Caco-2 (cell line): ENCODE measurements around the gene ALKAL2. TPM values are rescaled to one million over a fixed set of nuclear protein-coding genes. Genes with fewer than 3 reads are reported as not detected.

ENCODE experiments used
- BruUV-seq: library from RNA; stranded (reverse); fragments of 400-500 nt; replicated peaks from 2 replicates; lab custom pipeline; 2021; lab: Mats Ljungman, UMichigan
- CTCF ChIA-PET: fragments of 300-600 bp; sonication (Branson Sonifier 250); formaldehyde crosslinking; loops from one replicate; lab custom pipeline; 2022; ENCODE audit warnings: antibody characterized with exemption; lab: Charles Lee
- POLR2A ChIA-PET: fragments of 300-600 bp; sonication (Branson Sonifier 250); formaldehyde crosslinking; loops from one replicate; lab custom pipeline; 2022; ENCODE audit warnings: antibody characterized with exemption; lab: Charles Lee
- DNase-seq, 2 experiments: peaks; one replicate each; pipeline versions ENCODE4 v3.0.0 to v3.0.0-alpha.2; 2020 to 2022
- H3K27me3 ChIP-seq: replicated peaks from 2 replicates; pipeline ENCODE4 v1.6.0; 2011; ENCODE audit warnings: low read length; ENCODE audit not compliant: control insufficient read depth, insufficient read depth
- H3K36me3 ChIP-seq: 2 replicates; pipeline ENCODE4 v1.5.1; 2011; ENCODE audit warnings: low read length; ENCODE audit not compliant: control insufficient read depth, insufficient read depth
- H3K4me1 ChIP-seq: fragments of 250-450 bp; sonication (Bioruptor Pico); 2 replicates; pipeline ENCODE4 v1.5.1; 2020; ENCODE audit warnings: mild to moderate bottlenecking
- H3K4me3 ChIP-seq: 2 replicates; pipeline ENCODE4 v1.5.1; 2011; ENCODE audit warnings: low read depth, mild to moderate bottlenecking, control low read depth, low read length
- H3K9me3 ChIP-seq: fragments of 250-450 bp; sonication (Bioruptor Pico); 2 replicates; pipeline ENCODE4 v1.5.1; 2020; ENCODE audit warnings: mild to moderate bottlenecking, moderate library complexity
- H3K27ac Mint-ChIP-seq: one replicate; pipeline ENCODE4 v1.8.0; 2022; ENCODE audit warnings: mixed read lengths; ENCODE audit not compliant: unreplicated experiment
- H3K27me3 Mint-ChIP-seq: one replicate; pipeline ENCODE4 v1.8.0; 2022; ENCODE audit warnings: mixed read lengths; ENCODE audit not compliant: insufficient read depth, unreplicated experiment
- H3K36me3 Mint-ChIP-seq: one replicate; pipeline ENCODE4 v1.8.0; 2022; ENCODE audit warnings: mild to moderate bottlenecking, mixed read lengths; ENCODE audit not compliant: insufficient read depth, unreplicated experiment
- H3K4me1 Mint-ChIP-seq: one replicate; pipeline ENCODE4 v1.8.0; 2022; ENCODE audit warnings: low read depth, mixed read lengths; ENCODE audit not compliant: unreplicated experiment
- H3K4me3 Mint-ChIP-seq: one replicate; pipeline ENCODE4 v1.8.0; 2022; ENCODE audit warnings: mild to moderate bottlenecking, moderate library complexity, mixed read lengths; ENCODE audit not compliant: unreplicated experiment
- H3K9me3 Mint-ChIP-seq: one replicate; pipeline ENCODE4 v1.8.0; 2022; ENCODE audit warnings: mixed read lengths; ENCODE audit not compliant: unreplicated experiment
- intact Hi-C: fragments of 100-400 bp; cut with micrococcal nuclease; formaldehyde crosslinking; loops from one replicate; pipeline ENCODE4 v1.10.0; 2022; ENCODE audit not compliant: unreplicated experiment
- total RNA-seq: library from RNA; stranded (reverse); gene quantifications from 2 replicates; pipeline ENCODE4 v1.2.3, GENCODE V29; 2022
- TF ChIP-seq, protein P1 (sequence below), 2 experiments: fragments of 200-600 bp in 1 of 2; IDR thresholded peaks; 1 replicate in 1 of 2; 2 replicates in 1 of 2; pipeline versions ENCODE4 v1.5.1 to v1.8.0; 2011 to 2022; ENCODE audit warnings: antibody characterized with exemption in 1 of 2, control low read depth in 1 of 2, inconsistent platforms in 1 of 2, low read depth in 1 of 2, low read length in 1 of 2, mild to moderate bottlenecking in 1 of 2, moderate library complexity in 1 of 2; ENCODE audit not compliant: insufficient read depth in 1 of 2, severe bottlenecking in 1 of 2, unreplicated experiment in 1 of 2

ALKAL2 gene
- total RNA-seq, 1 experiment from 2014 or later: not detected

DNA sequence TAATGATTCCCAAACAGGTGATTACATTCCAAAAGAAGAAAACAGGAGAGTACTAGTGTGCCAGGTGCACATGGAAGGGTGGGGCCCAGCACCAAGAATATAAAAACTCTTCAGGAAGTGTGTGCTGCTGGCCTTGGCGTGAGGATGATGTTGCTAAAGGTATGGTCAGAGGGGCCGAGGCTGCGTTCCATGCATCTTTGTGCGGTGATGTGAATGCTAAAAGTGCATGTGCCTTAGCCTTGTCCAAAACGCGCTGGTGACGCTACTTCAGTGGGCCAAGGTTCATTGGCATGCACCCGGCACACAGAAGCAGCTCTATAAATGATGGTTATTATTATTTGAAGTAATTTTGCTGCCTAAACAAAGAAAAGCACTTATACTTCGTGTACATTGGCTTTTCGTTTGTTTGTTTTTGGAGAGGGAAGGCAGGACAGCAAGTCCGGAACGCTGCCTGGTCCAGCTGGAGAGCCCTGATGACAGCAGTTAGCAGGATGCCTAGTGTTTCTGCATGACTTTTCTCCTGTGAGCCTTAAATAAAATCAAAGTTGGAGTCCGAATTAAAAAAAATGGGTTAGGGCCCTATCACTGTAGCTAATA, 2.9 kb downstream of the ALKAL2 start:
- Histone ChIP-seq H3K27me3 (no peaks in the 10 kb centered on the region; the same call in 1 of the 2 replicates), H3K4me1 (peaks cover 4% of the 10 kb centered on the region; the same call in 1 of the 2 replicates), H3K36me3 (no peaks in the 10 kb centered on the region), H3K9me3 (no peaks in the 10 kb centered on the region), H3K4me3 (no peak overlapping the region)
- intact Hi-C loops: no loop called here
- ChIA-PET POLR2A (no interaction called here), CTCF (interaction anchor here (0.6 kb wide), 1 partner anchor 47 kb away, joined by 3 read pairs; no protein-coding TSS in a partner anchor)
- peaks cover 8% of the 10 kb centered on the region for H3K27me3 Mint-ChIP-seq
- H3K9me3 Mint-ChIP-seq: no peaks in the 10 kb centered on the region
- BruUV-seq: no TSS peak
- H3K27ac Mint-ChIP-seq: no peak overlapping the region
- H3K4me1 Mint-ChIP-seq: no peaks in the 10 kb centered on the region
- no peak overlapping the region for H3K4me3 Mint-ChIP-seq
- peaks cover 16% of the 10 kb centered on the region for H3K36me3 Mint-ChIP-seq
- TF ChIP-seq, protein P1, sequence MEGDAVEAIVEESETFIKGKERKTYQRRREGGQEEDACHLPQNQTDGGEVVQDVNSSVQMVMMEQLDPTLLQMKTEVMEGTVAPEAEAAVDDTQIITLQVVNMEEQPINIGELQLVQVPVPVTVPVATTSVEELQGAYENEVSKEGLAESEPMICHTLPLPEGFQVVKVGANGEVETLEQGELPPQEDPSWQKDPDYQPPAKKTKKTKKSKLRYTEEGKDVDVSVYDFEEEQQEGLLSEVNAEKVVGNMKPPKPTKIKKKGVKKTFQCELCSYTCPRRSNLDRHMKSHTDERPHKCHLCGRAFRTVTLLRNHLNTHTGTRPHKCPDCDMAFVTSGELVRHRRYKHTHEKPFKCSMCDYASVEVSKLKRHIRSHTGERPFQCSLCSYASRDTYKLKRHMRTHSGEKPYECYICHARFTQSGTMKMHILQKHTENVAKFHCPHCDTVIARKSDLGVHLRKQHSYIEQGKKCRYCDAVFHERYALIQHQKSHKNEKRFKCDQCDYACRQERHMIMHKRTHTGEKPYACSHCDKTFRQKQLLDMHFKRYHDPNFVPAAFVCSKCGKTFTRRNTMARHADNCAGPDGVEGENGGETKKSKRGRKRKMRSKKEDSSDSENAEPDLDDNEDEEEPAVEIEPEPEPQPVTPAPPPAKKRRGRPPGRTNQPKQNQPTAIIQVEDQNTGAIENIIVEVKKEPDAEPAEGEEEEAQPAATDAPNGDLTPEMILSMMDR (IDR thresholded peaks at IDR 0.05; ENCODE audit: insufficient read depth in 1 of 2, low read depth in 1 of 2, low read length in 1 of 2, severe bottlenecking in 1 of 2, unreplicated experiment in 1 of 2): no peak
- DNase-seq: no peak

GRCh38 chr2:283996-284794, 3.7 kb downstream of the ALKAL2 start:
- POLR2A ChIA-PET: interaction anchor here (0.5 kb wide), 1 partner anchor 20 kb away, joined by 3 read pairs; no protein-coding TSS in a partner anchor
- H3K27me3 Mint-ChIP-seq: peaks cover 7% of the 10 kb centered on the region
- TF ChIP-seq, protein P1 (IDR thresholded peaks at IDR 0.05; ENCODE audit: insufficient read depth in 1 of 2, low read depth in 1 of 2, low read length in 1 of 2, severe bottlenecking in 1 of 2, unreplicated experiment in 1 of 2): no peak
- CTCF ChIA-PET: interaction anchor here (0.6 kb wide), 1 partner anchor 364 kb away, joined by 3 read pairs; no protein-coding TSS in a partner anchor
- Histone ChIP-seq H3K4me1 (peaks cover 2% of the 10 kb centered on the region; the same call in 1 of the 2 replicates), H3K36me3 (no peaks in the 10 kb centered on the region), H3K27me3 (no peaks in the 10 kb centered on the region), H3K4me3 (no peak overlapping the region), H3K9me3 (no peaks in the 10 kb centered on the region)
- H3K9me3 Mint-ChIP-seq: no peaks in the 10 kb centered on the region
- H3K36me3 Mint-ChIP-seq: peaks cover 24% of the 10 kb centered on the region
- H3K4me3 Mint-ChIP-seq: no peak overlapping the region
- DNase-seq: no peak
- intact Hi-C loops: no loop called here
- H3K27ac Mint-ChIP-seq: no peak overlapping the region
- no TSS peak for BruUV-seq
- H3K4me1 Mint-ChIP-seq: no peaks in the 10 kb centered on the region

GRCh38 chr2:282371-283263, 5.3 kb downstream of the ALKAL2 start:
- BruUV-seq: no TSS peak
- POLR2A ChIA-PET: no interaction called here
- intact Hi-C loops: no loop called here

More at GRCh38 chr2:282371-283263, 5.3 kb downstream of the ALKAL2 start:
- TF ChIP-seq, protein P1 (IDR thresholded peaks at IDR 0.05; ENCODE audit: insufficient read depth in 1 of 2, low read depth in 1 of 2, low read length in 1 of 2, severe bottlenecking in 1 of 2, unreplicated experiment in 1 of 2): no peak
- Mint-ChIP-seq H3K36me3 (peaks cover 37% of the 10 kb centered on the region), H3K4me1 (no peaks in the 10 kb centered on the region), H3K27me3 (peaks cover 7% of the 10 kb centered on the region), H3K9me3 (no peaks in the 10 kb centered on the region), H3K27ac (no peak overlapping the region), H3K4me3 (no peak overlapping the region)
- H3K9me3 ChIP-seq: no peaks in the 10 kb centered on the region
- H3K27me3 ChIP-seq: no peaks in the 10 kb centered on the region
- CTCF ChIA-PET: no interaction called here
- no peak overlapping the region for H3K4me3 ChIP-seq
- H3K4me1 ChIP-seq: no peaks in the 10 kb centered on the region
- DNase-seq: no peak
- H3K36me3 ChIP-seq: no peaks in the 10 kb centered on the region
